HEK293 (cell line): ENCODE measurements around the gene PRSS53.
A peak's percentile ranks its signal among the peaks of the same experiment; 100 is the strongest.

ENCODE experiments used
- KLF7 ChIP-seq: fragments of 450-650 bp; formaldehyde crosslinking; IDR thresholded peaks from 2 replicates; pipeline ENCODE4 v1.5.1; 2016; ENCODE audit warnings: missing biosample characterization, missing genetic modification characterization, borderline replicate concordance
- OVOL3 ChIP-seq: fragments of 450-650 bp; formaldehyde crosslinking; IDR thresholded peaks from 2 replicates; pipeline ENCODE4 v1.5.1; 2016; ENCODE audit warnings: missing biosample characterization, missing genetic modification characterization
- PRDM2 ChIP-seq: fragments of 450-650 bp; formaldehyde crosslinking; IDR thresholded peaks from 2 replicates; pipeline ENCODE4 v1.5.1; 2016; ENCODE audit warnings: missing biosample characterization, missing genetic modification characterization, borderline replicate concordance
- TSHZ1 ChIP-seq: fragments of 450-650 bp; formaldehyde crosslinking; IDR thresholded peaks from 2 replicates; pipeline ENCODE4 v1.5.1; 2016; ENCODE audit warnings: missing biosample characterization, missing genetic modification characterization, borderline replicate concordance
- ZBTB48 ChIP-seq: fragments of 450-650 bp; formaldehyde crosslinking; IDR thresholded peaks from 2 replicates; pipeline ENCODE4 v1.5.1; 2016; ENCODE audit warnings: missing biosample characterization, missing genetic modification characterization
- ZBTB8A ChIP-seq: fragments of 450-650 bp; formaldehyde crosslinking; IDR thresholded peaks from 2 replicates; pipeline ENCODE4 v1.5.1; 2016; ENCODE audit warnings: missing biosample characterization, missing genetic modification characterization
- ZFHX2 ChIP-seq: fragments of 450-650 bp; formaldehyde crosslinking; conservative IDR thresholded peaks from 2 replicates; pipeline ENCODE4 v1.5.1; 2016; ENCODE audit warnings: missing biosample characterization, missing genetic modification characterization
- ZNF140 ChIP-seq: fragments of 450-650 bp; formaldehyde crosslinking; IDR thresholded peaks from 2 replicates; pipeline ENCODE4 v1.5.1; 2016; ENCODE audit warnings: missing biosample characterization, missing genetic modification characterization
- ZNF202 ChIP-seq: fragments of 450-650 bp; formaldehyde crosslinking; IDR thresholded peaks from 2 replicates; pipeline ENCODE4 v1.5.1; 2016; ENCODE audit warnings: missing biosample characterization, missing genetic modification characterization, borderline replicate concordance
- ZNF292 ChIP-seq: fragments of 450-650 bp; formaldehyde crosslinking; IDR thresholded peaks from 2 replicates; pipeline ENCODE4 v1.5.1; 2016; ENCODE audit warnings: low read depth, missing biosample characterization, missing genetic modification characterization, borderline replicate concordance
- ZNF335 ChIP-seq: fragments of 450-650 bp; formaldehyde crosslinking; conservative IDR thresholded peaks from 2 replicates; pipeline ENCODE4 v1.5.1; 2016; ENCODE audit warnings: missing biosample characterization, missing genetic modification characterization
- ZNF391 ChIP-seq: fragments of 450-650 bp; formaldehyde crosslinking; IDR thresholded peaks from 2 replicates; pipeline ENCODE4 v1.5.1; 2016; ENCODE audit warnings: low read depth, missing biosample characterization, missing genetic modification characterization, borderline replicate concordance
- ZNF416 ChIP-seq: fragments of 450-650 bp; formaldehyde crosslinking; IDR thresholded peaks from 2 replicates; pipeline ENCODE4 v1.5.1; 2016; ENCODE audit warnings: missing biosample characterization, missing genetic modification characterization
- ZNF501 ChIP-seq: fragments of 450-650 bp; formaldehyde crosslinking; IDR thresholded peaks from 2 replicates; pipeline ENCODE4 v1.5.1; 2016; ENCODE audit warnings: missing biosample characterization, missing genetic modification characterization
- ZNF529 ChIP-seq: fragments of 450-650 bp; formaldehyde crosslinking; IDR thresholded peaks from 2 replicates; pipeline ENCODE4 v1.5.1; 2017; ENCODE audit warnings: missing genetic modification characterization, missing biosample characterization; ENCODE audit not compliant: insufficient replicate concordance
- ZNF555 ChIP-seq: fragments of 450-650 bp; formaldehyde crosslinking; conservative IDR thresholded peaks from 2 replicates; pipeline ENCODE4 v1.5.1; 2017; ENCODE audit warnings: missing biosample characterization, mild to moderate bottlenecking, missing genetic modification characterization, inconsistent platforms
- ZNF558 ChIP-seq: fragments of 450-650 bp; formaldehyde crosslinking; IDR thresholded peaks from 2 replicates; pipeline ENCODE4 v1.5.1; 2016; ENCODE audit warnings: missing biosample characterization, missing genetic modification characterization
- ZNF658 ChIP-seq: fragments of 450-650 bp; formaldehyde crosslinking; IDR thresholded peaks from 2 replicates; pipeline ENCODE4; 2016; ENCODE audit warnings: missing biosample characterization, missing genetic modification characterization
- ZNF660 ChIP-seq: fragments of 450-650 bp; IDR thresholded peaks from 2 replicates; pipeline ENCODE4 v1.5.1; 2018; ENCODE audit warnings: missing biosample characterization, mild to moderate bottlenecking, missing genetic modification characterization
- ZNF707 ChIP-seq: fragments of 450-650 bp; formaldehyde crosslinking; IDR thresholded peaks from 2 replicates; pipeline ENCODE4 v1.5.1; 2016; ENCODE audit warnings: missing biosample characterization, missing genetic modification characterization
- ZNF777 ChIP-seq: fragments of 450-650 bp; formaldehyde crosslinking; IDR thresholded peaks from 2 replicates; pipeline ENCODE4 v1.5.1; 2017; ENCODE audit warnings: missing biosample characterization, missing genetic modification characterization, borderline replicate concordance
- ZNF843 ChIP-seq: fragments of 450-650 bp; formaldehyde crosslinking; IDR thresholded peaks from 2 replicates; pipeline ENCODE4 v1.5.1; 2016; ENCODE audit warnings: missing biosample characterization, missing genetic modification characterization
- TF ChIP-seq, protein P1 (sequence below): fragments of 450-650 bp; formaldehyde crosslinking; IDR thresholded peaks from 2 replicates; pipeline ENCODE4 v1.5.1; 2016; ENCODE audit warnings: missing biosample characterization, missing genetic modification characterization
- TF ChIP-seq, protein P2 (sequence below): fragments of 450-650 bp; formaldehyde crosslinking; IDR thresholded peaks from 2 replicates; pipeline ENCODE4 v1.5.1; 2016; ENCODE audit warnings: missing biosample characterization, missing genetic modification characterization
- TF ChIP-seq, protein P3 (sequence below): fragments of 450-650 bp; formaldehyde crosslinking; IDR thresholded peaks from 2 replicates; pipeline ENCODE4 v1.5.1; 2016; ENCODE audit warnings: missing biosample characterization, missing genetic modification characterization

PRSS53 gene

GRCh38 chr16:31094424-31095120 is 5.8 kb upstream of the PRSS53 start, which contains the start of gene VKORC1 (continued):
- TF ChIP-seq, protein P1, sequence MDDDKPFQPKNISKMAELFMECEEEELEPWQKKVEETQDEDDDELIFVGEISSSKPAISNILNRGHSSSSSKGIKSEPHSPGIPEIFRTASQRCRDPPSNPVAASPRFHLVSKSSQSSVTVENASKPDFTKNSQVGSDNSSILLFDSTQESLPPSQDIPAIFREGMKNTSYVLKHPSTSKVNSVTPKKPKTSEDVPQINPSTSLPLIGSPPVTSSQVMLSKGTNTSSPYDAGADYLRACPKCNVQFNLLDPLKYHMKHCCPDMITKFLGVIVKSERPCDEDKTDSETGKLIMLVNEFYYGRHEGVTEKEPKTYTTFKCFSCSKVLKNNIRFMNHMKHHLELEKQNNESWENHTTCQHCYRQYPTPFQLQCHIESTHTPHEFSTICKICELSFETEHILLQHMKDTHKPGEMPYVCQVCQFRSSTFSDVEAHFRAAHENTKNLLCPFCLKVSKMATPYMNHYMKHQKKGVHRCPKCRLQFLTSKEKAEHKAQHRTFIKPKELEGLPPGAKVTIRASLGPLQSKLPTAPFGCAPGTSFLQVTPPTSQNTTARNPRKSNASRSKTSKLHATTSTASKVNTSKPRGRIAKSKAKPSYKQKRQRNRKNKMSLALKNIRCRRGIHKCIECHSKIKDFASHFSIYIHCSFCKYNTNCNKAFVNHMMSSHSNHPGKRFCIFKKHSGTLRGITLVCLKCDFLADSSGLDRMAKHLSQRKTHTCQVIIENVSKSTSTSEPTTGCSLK (tag by site-specific recombination), result no peak
- TF ChIP-seq TSHZ1 (no peak), ZNF292 (no peak; the same call in 1 of the 2 replicates), ZBTB48 (peak; percentile 92), ZNF843 (no peak; the same call in 1 of the 2 replicates), PRDM2 (0 out of 2 replicates have a peak, but pooled peaks have one; percentile 73), ZNF202 (no peak), ZNF558 (tag by site-specific recombination) (no peak; the same call in 1 of the 2 replicates), ZFHX2 (0 out of 2 replicates have a peak, but pooled peaks have one; percentile 45), ZNF529 (tag by site-specific recombination) (no peak), ZNF658 (no peak), OVOL3 (tag by site-specific recombination) (no peak), KLF7 (peak; percentile 76; the same call in 1 of the 2 replicates), ZNF660 (0 out of 2 replicates have a peak, but pooled peaks have one; percentile 45), ZBTB8A (tag by site-specific recombination) (peak; percentile 99), ZNF140 (tag by site-specific recombination) (peak; percentile 71), ZNF501 (tag by site-specific recombination) (peak; percentile 70; the same call in 1 of the 2 replicates), ZNF416 (tag by site-specific recombination) (no peak), ZNF335 (tag by site-specific recombination) (peak; percentile 99), ZNF777 (peak; percentile 73; the same call in 1 of the 2 replicates), ZNF555 (tag by site-specific recombination) (no peak), ZNF707 (tag by site-specific recombination) (no peak), ZNF391 (tag by site-specific recombination) (peak; percentile 24; the same call in 1 of the 2 replicates)
- TF ChIP-seq, protein P2, sequence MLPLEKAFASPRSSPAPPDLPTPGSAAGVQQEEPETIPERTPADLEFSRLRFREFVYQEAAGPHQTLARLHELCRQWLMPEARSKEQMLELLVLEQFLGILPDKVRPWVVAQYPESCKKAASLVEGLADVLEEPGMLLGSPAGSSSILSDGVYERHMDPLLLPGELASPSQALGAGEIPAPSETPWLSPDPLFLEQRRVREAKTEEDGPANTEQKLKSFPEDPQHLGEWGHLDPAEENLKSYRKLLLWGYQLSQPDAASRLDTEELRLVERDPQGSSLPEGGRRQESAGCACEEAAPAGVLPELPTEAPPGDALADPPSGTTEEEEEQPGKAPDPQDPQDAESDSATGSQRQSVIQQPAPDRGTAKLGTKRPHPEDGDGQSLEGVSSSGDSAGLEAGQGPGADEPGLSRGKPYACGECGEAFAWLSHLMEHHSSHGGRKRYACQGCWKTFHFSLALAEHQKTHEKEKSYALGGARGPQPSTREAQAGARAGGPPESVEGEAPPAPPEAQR, result no peak
- TF ChIP-seq, protein P3, sequence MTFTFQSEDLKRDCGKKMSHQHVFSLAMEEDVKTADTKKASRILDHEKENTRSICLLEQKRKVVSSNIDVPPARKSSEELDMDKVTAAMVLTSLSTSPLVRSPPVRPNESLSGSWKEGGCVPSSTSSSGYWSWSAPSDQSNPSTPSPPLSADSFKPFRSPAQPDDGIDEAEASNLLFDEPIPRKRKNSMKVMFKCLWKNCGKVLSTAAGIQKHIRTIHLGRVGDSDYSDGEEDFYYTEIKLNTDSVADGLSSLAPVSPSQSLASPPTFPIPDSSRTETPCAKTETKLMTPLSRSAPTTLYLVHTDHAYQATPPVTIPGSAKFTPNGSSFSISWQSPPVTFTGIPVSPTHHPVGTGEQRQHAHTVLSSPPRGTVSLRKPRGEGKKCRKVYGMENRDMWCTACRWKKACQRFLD (tag by site-specific recombination), result no peak
